GM19240 (cell line): ENCODE data around the gene EEA1.

Source experiments
- DNase-seq: peaks from one replicate; pipeline ENCODE4 v3.0.0; 2011; ENCODE audit warnings: low spot score; ENCODE audit not compliant: insufficient read length

Gene EEA1

GRCh38 chr12:92890601-92891106, 38.4 kb downstream of the EEA1 start:
- DNase-seq: no peak

- DNase-seq: no peak
Measured at GRCh38 chr12:92886131-92886530, 43.0 kb downstream of the EEA1 start.

GRCh38 chr12:92879698-92880322, 49.3 kb downstream of the EEA1 start:
- DNase-seq: no peak

- DNase-seq: no peak
Measured at GRCh38 chr12:92877904-92878303, 51.2 kb downstream of the EEA1 start.

GRCh38 chr12:92876496-92876895, 52.6 kb downstream of the EEA1 start:
- no peak for DNase-seq

GRCh38 chr12:92871116-92871515, 58.0 kb downstream of the EEA1 start:
- no peak for DNase-seq

- DNase-seq: no peak
Measured at GRCh38 chr12:92866418-92866817, 62.7 kb downstream of the EEA1 start.

GRCh38 chr12:92863251-92863650, 65.8 kb downstream of the EEA1 start:
- DNase-seq: no peak

- no peak for DNase-seq
Measured at GRCh38 chr12:92861381-92861780, 67.7 kb downstream of the EEA1 start.

GRCh38 chr12:92860521-92860920, 68.6 kb downstream of the EEA1 start:
- no peak for DNase-seq

GRCh38 chr12:92859650-92860386, 69.3 kb downstream of the EEA1 start:
- no peak for DNase-seq

- DNase-seq: no peak
Measured at GRCh38 chr12:92857818-92858217, 71.3 kb downstream of the EEA1 start.

GRCh38 chr12:92854344-92854743, 74.8 kb downstream of the EEA1 start:
- DNase-seq: no peak

GRCh38 chr12:92848740-92849139, 80.4 kb downstream of the EEA1 start:
- no peak for DNase-seq

- no peak for DNase-seq
Measured at GRCh38 chr12:92847368-92847767, 81.7 kb downstream of the EEA1 start.

GRCh38 chr12:92845329-92845728, 83.8 kb downstream of the EEA1 start:
- no peak for DNase-seq

- DNase-seq: no peak
Measured at GRCh38 chr12:92844151-92844763, 84.8 kb downstream of the EEA1 start.

- DNase-seq: no peak
Measured at GRCh38 chr12:92829686-92830282, 99.3 kb downstream of the EEA1 start.

- DNase-seq: no peak
Measured at GRCh38 chr12:92828565-92828964, 100.5 kb downstream of the EEA1 start.

- no peak for DNase-seq
Measured at GRCh38 chr12:92827836-92828431, 101.2 kb downstream of the EEA1 start.

GRCh38 chr12:92821142-92821541, 108.0 kb downstream of the EEA1 start:
- no peak for DNase-seq

GRCh38 chr12:92814584-92814983, 114.5 kb downstream of the EEA1 start:
- no peak for DNase-seq
